Thoracic aorta (tissue), 2 donors: Measurements from ENCODE around the gene NHSL2. TPM values are rescaled to one million over a fixed set of nuclear protein-coding genes. Genes with fewer than 3 reads are reported as not detected.
A peak's percentile ranks its signal among the peaks of the same experiment; 100 is the strongest.

Source experiments
- ATAC-seq: fragments of 150-250 bp; one replicate; pipeline ENCODE4 v1.8.0; 2017; ENCODE audit warnings: low read depth; ENCODE audit not compliant: insufficient number of reproducible peaks, low FRiP score
- DNase-seq: peaks from one replicate; pipeline ENCODE4 v3.0.0-alpha.2; 2020; ENCODE audit warnings: low spot score
- H3K27ac ChIP-seq, 2 donors: fragments of 200-600 bp; sonication (generic); 1 replicate in 1 of 2; 2 replicates in 1 of 2; pipeline ENCODE4 v1.5.1; 2016; ENCODE audit warnings: mild to moderate bottlenecking in 2 of 2, moderate library complexity in 2 of 2
- H3K27me3 ChIP-seq: fragments of 200-600 bp; sonication (generic); replicated peaks from 2 replicates; pipeline ENCODE4 v1.6.0; 2016; ENCODE audit warnings: mild to moderate bottlenecking; ENCODE audit not compliant: insufficient read depth
- H3K36me3 ChIP-seq: fragments of 200-600 bp; sonication (generic); one replicate; pipeline ENCODE4 v1.5.1; 2016
- H3K4me1 ChIP-seq, 2 donors: fragments of 200-600 bp; sonication (generic); 1 replicate in 1 of 2; 2 replicates in 1 of 2; pipeline versions ENCODE4 v1.5.1 to v1.6.0; 2016; ENCODE audit warnings: low read depth in 2 of 2, mild to moderate bottlenecking in 1 of 2; ENCODE audit not compliant: control insufficient read depth in 1 of 2
- H3K4me3 ChIP-seq: fragments of 200-600 bp; sonication (generic); 2 replicates; pipeline ENCODE4 v1.5.1; 2016; ENCODE audit warnings: mild to moderate bottlenecking
- H3K9me3 ChIP-seq: fragments of 200-600 bp; sonication (generic); 2 replicates; pipeline ENCODE4 v1.5.1; 2016
- CTCF ChIP-seq: fragments of 200-600 bp; sonication (generic); IDR thresholded peaks from one replicate; pipeline ENCODE4 v1.5.1; 2019; ENCODE audit warnings: antibody characterized with exemption
- total RNA-seq, 2 donors: library from RNA; depleted of rRNA; stranded (reverse); fragments of >200 nt; gene quantifications; one replicate each; pipeline versions ENCODE4 v1.1.0 to v1.2.3, GENCODE V29; 2016

Gene NHSL2
- total RNA-seq, 2 donors from 2014 or later = 15.0 to 16.5 TPM

GRCh38 chrX:72046447-72046846 lies 135.8 kb downstream of the NHSL2 start:
- DNase-seq = no peak
- peak overlapping the region; percentile 48 to 76 for H3K27ac ChIP-seq
- no peak for ATAC-seq
- H3K9me3 ChIP-seq = no peaks in the 10 kb centered on the region
- H3K4me1 ChIP-seq = peaks cover 11 to 35% of the 10 kb centered on the region in 2 donors
- no peaks in the 10 kb centered on the region for H3K27me3 ChIP-seq
- H3K4me3 ChIP-seq = no peak overlapping the region
- TF ChIP-seq CTCF = no peak
- no peaks in the 10 kb centered on the region for H3K36me3 ChIP-seq

- no peaks in the 10 kb centered on the region for H3K9me3 ChIP-seq
- H3K27ac ChIP-seq = no peak overlapping the region
- no peak for TF ChIP-seq CTCF
- peaks cover 6 to 20% of the 10 kb centered on the region in 2 donors for H3K4me1 ChIP-seq
- H3K4me3 ChIP-seq = no peak overlapping the region
- DNase-seq (no peak), ATAC-seq (no peak)
- no peaks in the 10 kb centered on the region for H3K27me3 ChIP-seq
- H3K36me3 ChIP-seq = no peaks in the 10 kb centered on the region
Observed at GRCh38 chrX:72048510-72049455, 138.1 kb downstream of the NHSL2 start.

- no peak overlapping the region for H3K4me3 ChIP-seq
- no peak for DNase-seq
- peak overlapping the region in 1 of 2 donors; percentile 16 for H3K27ac ChIP-seq
- peaks cover 6 to 17% of the 10 kb centered on the region in 2 donors for H3K4me1 ChIP-seq
- no peaks in the 10 kb centered on the region for H3K36me3 ChIP-seq
- no peaks in the 10 kb centered on the region for H3K27me3 ChIP-seq
- TF ChIP-seq CTCF = no peak
- H3K9me3 ChIP-seq = no peaks in the 10 kb centered on the region
- ATAC-seq = no peak
Observed at GRCh38 chrX:72050011-72050410, 139.4 kb downstream of the NHSL2 start.

GRCh38 chrX:72051589-72051988 lies 140.9 kb downstream of the NHSL2 start:
- H3K27ac ChIP-seq = no peak overlapping the region
- H3K36me3 ChIP-seq = no peaks in the 10 kb centered on the region
- no peaks in the 10 kb centered on the region for H3K27me3 ChIP-seq
- ATAC-seq (no peak), DNase-seq (no peak)
- H3K4me1 ChIP-seq = peaks cover 0 to 2% of the 10 kb centered on the region in 2 donors
- no peak overlapping the region for H3K4me3 ChIP-seq
- no peak for TF ChIP-seq CTCF
- no peaks in the 10 kb centered on the region for H3K9me3 ChIP-seq

- Histone ChIP-seq H3K27me3 (no peaks in the 10 kb centered on the region), H3K27ac (peak overlapping the region in 1 of 2 donors; percentile 21), H3K36me3 (no peaks in the 10 kb centered on the region), H3K4me3 (no peak overlapping the region), H3K9me3 (no peaks in the 10 kb centered on the region), H3K4me1 (no peaks in the 10 kb centered on the region)
- DNase-seq (no peak), ATAC-seq (no peak)
- TF ChIP-seq CTCF = no peak
Observed at GRCh38 chrX:72052415-72053090, 141.9 kb downstream of the NHSL2 start.
